MG63 (cell line): ENCODE measurements around the gene SAMMSON. TPM values are rescaled to one million over a fixed set of nuclear protein-coding genes. Genes with fewer than 3 reads are reported as not detected.

Source experiments
- DNase-seq: peaks from one replicate; pipeline ENCODE4 v3.0.0-alpha.2; 2020
- H3K27me3 ChIP-seq: fragments of 250-450 bp; sonication (Bioruptor Pico); 2 replicates; pipeline ENCODE4 v1.5.1; 2020; ENCODE audit warnings: mild to moderate bottlenecking, moderate library complexity
- H3K36me3 ChIP-seq: fragments of 250-450 bp; sonication (Bioruptor Pico); 2 replicates; pipeline ENCODE4 v1.5.1; 2020; ENCODE audit warnings: mild to moderate bottlenecking, moderate library complexity
- H3K4me3 ChIP-seq: fragments of 250-450 bp; sonication (Bioruptor Pico); 2 replicates; pipeline ENCODE4 v1.5.1; 2020; ENCODE audit warnings: mild to moderate bottlenecking, moderate library complexity
- H3K9me3 ChIP-seq: fragments of 250-450 bp; sonication (Bioruptor Pico); 2 replicates; pipeline ENCODE4 v1.5.1; 2020; ENCODE audit warnings: mild to moderate bottlenecking, moderate library complexity
- total RNA-seq: library from RNA; depleted of rRNA; stranded (reverse); fragments of >200 nt; shearing (Covaris generic); gene quantifications from 2 replicates; pipeline ENCODE4 v1.2.3, GENCODE V29; 2014; ENCODE audit warnings: low replicate concordance; rRNA removed

Gene SAMMSON
- total RNA-seq, result not detected in 2 replicates

- H3K9me3 ChIP-seq, result peaks cover 3% of the 10 kb centered on the region
- peak within 1 kb of the TSS; percentile 31 for H3K4me3 ChIP-seq
- no peaks in the 10 kb centered on the region for H3K36me3 ChIP-seq
- no peak for DNase-seq
- H3K27me3 ChIP-seq, result no peaks in the 10 kb centered on the region
These were observed at the start of gene SAMMSON for GRCh38 chr3:69999140-70000027. TSS of gene SAMMSON (plus strand) at chr3:69999733.

DNA sequence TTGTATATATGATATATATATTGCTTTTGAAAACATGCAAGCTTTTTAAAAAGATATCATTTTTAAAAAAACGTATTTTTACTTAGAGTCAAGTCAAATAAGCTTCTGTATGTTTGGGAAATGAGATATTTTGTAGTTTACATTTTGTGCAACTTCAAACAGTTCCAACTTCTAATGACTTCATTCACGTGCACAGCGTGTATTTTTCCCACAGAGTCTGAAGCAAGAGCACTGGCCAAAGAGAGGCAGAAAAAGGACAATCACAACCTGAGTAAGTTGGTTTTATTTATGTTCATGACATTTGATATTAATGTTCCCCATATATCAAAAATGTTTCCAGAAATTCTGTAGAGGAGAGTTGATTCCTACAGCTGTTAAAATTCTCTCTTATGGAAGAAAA lies 47.9 kb upstream of the SAMMSON start:
- Histone ChIP-seq H3K27me3 (no peaks in the 10 kb centered on the region), H3K36me3 (no peaks in the 10 kb centered on the region), H3K9me3 (no peaks in the 10 kb centered on the region), H3K4me3 (no peak overlapping the region)
- DNase-seq, result no peak

- Histone ChIP-seq H3K4me3 (no peak overlapping the region), H3K9me3 (no peaks in the 10 kb centered on the region), H3K36me3 (no peaks in the 10 kb centered on the region), H3K27me3 (no peaks in the 10 kb centered on the region)
- no peak for DNase-seq
These were observed 40.0 kb upstream of the SAMMSON start for GRCh38 chr3:69959581-69959980.

DNA sequence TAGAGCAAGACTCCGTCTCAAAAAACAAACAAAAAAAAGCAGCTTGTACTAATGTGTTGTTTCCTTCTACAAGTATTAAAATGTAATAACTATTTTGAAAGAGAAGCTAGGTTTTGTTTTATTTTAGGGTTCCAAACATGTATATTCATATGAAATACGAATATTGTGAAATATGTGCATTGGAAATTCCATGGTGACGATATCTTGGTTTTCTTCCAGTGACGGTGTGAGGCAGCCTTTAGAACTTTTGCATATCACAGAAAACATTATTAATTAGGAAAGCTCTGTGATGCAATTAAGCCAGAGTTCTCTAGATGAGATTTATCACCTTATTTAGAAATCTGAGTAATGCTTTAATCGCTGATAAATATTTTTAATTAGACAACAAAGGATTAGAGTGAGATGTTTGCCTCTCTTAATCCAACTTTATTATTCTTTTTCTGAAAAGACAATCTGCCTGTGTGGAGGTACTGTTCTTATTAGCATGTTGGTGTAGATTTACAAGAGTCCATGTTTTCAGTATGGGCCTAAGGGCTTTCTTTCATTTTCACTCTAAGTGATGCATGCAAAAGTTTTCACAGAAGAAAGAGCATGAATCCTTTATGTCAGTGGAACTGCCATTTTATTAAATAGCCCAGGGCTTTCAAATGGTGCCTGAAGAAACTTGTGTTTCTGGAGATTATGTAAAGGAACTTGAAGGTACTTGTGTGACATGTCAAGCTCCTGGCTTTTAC lies 37.7 kb upstream of the SAMMSON start:
- H3K27me3 ChIP-seq, result no peaks in the 10 kb centered on the region
- H3K9me3 ChIP-seq, result no peaks in the 10 kb centered on the region
- H3K36me3 ChIP-seq, result no peaks in the 10 kb centered on the region
- no peak overlapping the region for H3K4me3 ChIP-seq
- DNase-seq, result no peak

DNA sequence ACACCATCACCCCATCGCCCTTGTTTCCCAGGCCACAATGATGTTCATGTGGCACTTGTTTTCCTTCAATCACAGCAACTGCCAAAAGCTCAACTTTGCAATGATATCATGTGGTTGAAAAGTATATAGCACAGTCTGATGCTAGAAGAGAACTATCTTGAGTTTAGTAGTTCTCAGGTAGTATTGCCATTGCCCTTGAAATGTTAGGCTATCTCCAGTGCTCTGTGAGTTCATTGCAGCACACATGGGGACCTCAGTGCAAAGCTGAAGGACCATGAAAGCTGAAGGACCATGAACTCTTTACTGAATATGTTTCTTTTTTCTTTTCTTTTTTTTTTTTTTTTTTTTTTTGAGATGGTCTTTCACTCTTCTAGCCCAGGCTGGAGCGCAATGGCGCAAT lies 35.9 kb upstream of the SAMMSON start:
- Histone ChIP-seq H3K9me3 (no peaks in the 10 kb centered on the region), H3K4me3 (no peak overlapping the region), H3K36me3 (no peaks in the 10 kb centered on the region), H3K27me3 (no peaks in the 10 kb centered on the region)
- no peak for DNase-seq

GRCh38 chr3:69967156-69967555 lies 32.4 kb upstream of the SAMMSON start:
- Histone ChIP-seq H3K4me3 (no peak overlapping the region), H3K36me3 (no peaks in the 10 kb centered on the region), H3K27me3 (no peaks in the 10 kb centered on the region), H3K9me3 (no peaks in the 10 kb centered on the region)
- DNase-seq, result no peak

DNA sequence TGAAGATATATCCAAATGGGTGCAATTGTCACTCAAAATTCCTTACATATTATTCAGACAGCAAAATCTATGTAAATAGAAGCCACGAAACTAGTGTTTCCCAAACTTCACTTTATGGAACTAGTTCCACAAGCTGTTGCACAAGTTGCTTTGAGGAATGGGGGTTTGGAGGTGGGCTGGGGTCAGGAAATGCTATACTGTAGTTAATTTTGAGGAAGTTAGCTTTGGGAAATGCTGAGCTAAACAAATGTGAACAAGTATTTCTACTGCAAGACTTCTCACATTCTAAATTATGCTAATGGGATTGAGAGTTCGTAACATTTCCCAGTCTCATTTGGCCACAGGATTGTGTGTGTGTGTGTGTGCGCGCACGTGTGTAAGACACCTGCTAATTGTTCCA lies 28.7 kb upstream of the SAMMSON start:
- H3K9me3 ChIP-seq, result no peaks in the 10 kb centered on the region
- no peaks in the 10 kb centered on the region for H3K27me3 ChIP-seq
- no peaks in the 10 kb centered on the region for H3K36me3 ChIP-seq
- H3K4me3 ChIP-seq, result no peak overlapping the region
- no peak for DNase-seq

GRCh38 chr3:69972672-69973071 lies 26.9 kb upstream of the SAMMSON start:
- Histone ChIP-seq H3K36me3 (no peaks in the 10 kb centered on the region), H3K4me3 (no peak overlapping the region), H3K27me3 (no peaks in the 10 kb centered on the region), H3K9me3 (no peaks in the 10 kb centered on the region)
- no peak for DNase-seq

- DNase-seq, result no peak
- H3K27me3 ChIP-seq, result no peaks in the 10 kb centered on the region
- H3K36me3 ChIP-seq, result no peaks in the 10 kb centered on the region
These were observed 23.5 kb upstream of the SAMMSON start for GRCh38 chr3:69976021-69976420.

DNA sequence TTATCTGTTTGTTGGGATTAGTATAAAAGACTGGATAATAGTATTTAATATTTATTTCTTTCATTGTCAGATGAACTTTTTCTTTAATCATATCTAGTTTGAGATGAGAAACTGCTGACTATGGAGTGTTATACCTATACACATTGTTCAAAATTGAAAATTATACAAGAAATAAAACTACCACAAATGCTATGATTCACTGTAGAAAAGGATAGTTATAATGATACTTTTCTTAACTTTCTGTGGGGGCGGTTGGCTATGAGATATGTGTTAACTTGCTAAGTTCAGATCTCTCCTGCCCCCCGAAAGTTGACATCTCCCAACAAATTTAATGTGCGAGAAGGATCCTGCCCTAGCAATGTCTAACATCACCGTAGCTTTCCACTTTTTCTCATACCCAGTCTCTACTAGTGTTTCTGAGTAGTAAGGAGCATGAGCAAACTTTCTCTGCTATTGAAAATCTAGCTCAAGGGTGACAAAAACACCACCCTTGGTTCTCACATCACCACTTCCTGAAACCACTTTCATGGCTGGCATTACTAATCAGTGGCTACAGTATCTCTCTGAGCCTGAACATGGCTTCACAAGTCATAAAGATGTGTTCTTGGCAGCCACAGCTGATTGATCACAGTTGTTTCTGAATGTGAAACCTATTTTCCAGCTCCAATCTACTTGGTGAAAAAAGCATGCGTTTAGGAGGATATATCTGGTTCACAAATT lies 15.8 kb upstream of the SAMMSON start:
- no peak overlapping the region for H3K4me3 ChIP-seq
- no peak for DNase-seq
- H3K27me3 ChIP-seq, result no peaks in the 10 kb centered on the region
- no peaks in the 10 kb centered on the region for H3K36me3 ChIP-seq
- H3K9me3 ChIP-seq, result no peaks in the 10 kb centered on the region

More at GRCh38 chr3:69976021-69976420, 23.5 kb upstream of the SAMMSON start:
- H3K9me3 ChIP-seq, result no peaks in the 10 kb centered on the region
- H3K4me3 ChIP-seq, result no peak overlapping the region

DNA sequence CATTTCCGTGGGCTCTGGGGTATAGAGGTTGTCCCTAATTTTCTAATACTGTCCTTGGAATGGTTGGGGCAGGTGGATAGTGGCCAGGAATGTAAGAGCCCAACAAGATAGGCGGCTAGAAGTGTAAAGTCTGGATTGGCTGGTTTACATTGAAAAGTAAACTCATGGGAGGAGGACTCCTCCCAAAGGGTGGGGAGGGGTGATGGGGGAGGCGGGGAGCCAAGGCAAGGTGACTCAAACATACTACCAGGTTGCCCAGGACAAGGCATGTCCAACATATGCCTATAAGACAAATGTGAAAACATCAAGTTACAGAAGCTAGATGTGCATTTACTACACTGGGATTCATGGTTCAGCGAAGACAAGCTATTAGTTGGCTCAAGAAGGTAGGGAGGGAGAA lies 14.3 kb upstream of the SAMMSON start:
- Histone ChIP-seq H3K9me3 (no peaks in the 10 kb centered on the region), H3K36me3 (no peaks in the 10 kb centered on the region), H3K4me3 (no peak overlapping the region), H3K27me3 (no peaks in the 10 kb centered on the region)
- no peak for DNase-seq

- Histone ChIP-seq H3K36me3 (no peaks in the 10 kb centered on the region), H3K27me3 (no peaks in the 10 kb centered on the region), H3K9me3 (no peaks in the 10 kb centered on the region), H3K4me3 (no peak overlapping the region)
- DNase-seq, result no peak
These were observed 13.1 kb upstream of the SAMMSON start for GRCh38 chr3:69986419-69986818.

DNA sequence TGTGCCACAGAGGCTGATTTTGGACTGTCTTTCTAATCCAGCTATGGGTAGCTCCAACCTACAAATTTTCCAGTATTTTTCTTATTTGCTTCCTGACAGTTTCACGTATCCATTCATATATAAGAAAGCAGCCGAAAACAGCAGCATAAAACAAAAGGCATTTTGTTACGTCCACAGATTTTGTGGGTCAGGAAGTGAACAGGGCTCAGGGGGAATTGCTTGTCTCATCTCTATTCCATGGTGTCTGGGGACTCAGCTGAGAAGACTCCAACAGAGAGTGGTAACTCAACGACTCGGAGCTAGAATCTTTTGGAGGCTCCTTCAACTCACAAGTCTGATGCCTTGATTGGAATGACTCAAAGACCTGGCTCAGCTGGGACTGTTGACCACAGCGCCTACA lies 11.7 kb upstream of the SAMMSON start:
- Histone ChIP-seq H3K36me3 (no peaks in the 10 kb centered on the region), H3K9me3 (no peaks in the 10 kb centered on the region), H3K4me3 (no peak overlapping the region), H3K27me3 (no peaks in the 10 kb centered on the region)
- DNase-seq, result no peak

DNA sequence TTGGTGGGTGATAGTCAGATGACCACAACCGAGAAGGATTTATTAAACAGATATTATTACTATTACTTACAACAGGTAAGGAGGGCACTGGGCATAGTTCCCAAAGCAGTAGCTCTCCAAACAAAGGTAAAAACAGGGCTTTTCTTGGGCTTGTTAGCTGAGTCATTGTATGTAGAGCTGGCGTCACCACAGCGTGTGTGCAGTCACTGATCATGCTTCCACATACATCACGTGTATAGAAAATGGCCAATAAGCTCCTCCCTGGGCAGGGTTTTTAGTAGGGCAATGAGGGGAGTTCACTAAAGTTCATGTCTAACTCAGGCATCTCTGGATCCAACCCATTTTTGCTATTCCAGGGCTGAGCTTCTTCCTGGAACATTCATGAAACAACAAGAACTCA lies 5.8 kb upstream of the SAMMSON start:
- Histone ChIP-seq H3K36me3 (no peaks in the 10 kb centered on the region), H3K27me3 (no peaks in the 10 kb centered on the region)
- no peak for DNase-seq

GRCh38 chr3:69994919-69995318 lies 4.6 kb upstream of the SAMMSON start:
- H3K4me3 ChIP-seq, result no peak overlapping the region
- no peaks in the 10 kb centered on the region for H3K27me3 ChIP-seq
- no peaks in the 10 kb centered on the region for H3K9me3 ChIP-seq
- no peak for DNase-seq
- no peaks in the 10 kb centered on the region for H3K36me3 ChIP-seq

More for the DNA sequence above, 5.8 kb upstream of the SAMMSON start:
- Histone ChIP-seq H3K4me3 (no peak overlapping the region), H3K9me3 (no peaks in the 10 kb centered on the region)

- Histone ChIP-seq H3K27me3 (no peaks in the 10 kb centered on the region), H3K4me3 (no peak overlapping the region), H3K9me3 (no peaks in the 10 kb centered on the region), H3K36me3 (no peaks in the 10 kb centered on the region)
- DNase-seq, result no peak
These were observed 1.8 kb upstream of the SAMMSON start for GRCh38 chr3:69997631-69998307.

- Histone ChIP-seq H3K27me3 (no peaks in the 10 kb centered on the region), H3K36me3 (no peaks in the 10 kb centered on the region), H3K4me3 (peak overlapping the region; percentile 31), H3K9me3 (peaks cover 3% of the 10 kb centered on the region)
- DNase-seq, result no peak
These were observed 784 bp upstream of the SAMMSON start for GRCh38 chr3:69998759-69999139.
